ENCODE data around the gene WDR18.

WDR18 gene, protein sequence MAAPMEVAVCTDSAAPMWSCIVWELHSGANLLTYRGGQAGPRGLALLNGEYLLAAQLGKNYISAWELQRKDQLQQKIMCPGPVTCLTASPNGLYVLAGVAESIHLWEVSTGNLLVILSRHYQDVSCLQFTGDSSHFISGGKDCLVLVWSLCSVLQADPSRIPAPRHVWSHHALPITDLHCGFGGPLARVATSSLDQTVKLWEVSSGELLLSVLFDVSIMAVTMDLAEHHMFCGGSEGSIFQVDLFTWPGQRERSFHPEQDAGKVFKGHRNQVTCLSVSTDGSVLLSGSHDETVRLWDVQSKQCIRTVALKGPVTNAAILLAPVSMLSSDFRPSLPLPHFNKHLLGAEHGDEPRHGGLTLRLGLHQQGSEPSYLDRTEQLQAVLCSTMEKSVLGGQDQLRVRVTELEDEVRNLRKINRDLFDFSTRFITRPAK

DNA sequence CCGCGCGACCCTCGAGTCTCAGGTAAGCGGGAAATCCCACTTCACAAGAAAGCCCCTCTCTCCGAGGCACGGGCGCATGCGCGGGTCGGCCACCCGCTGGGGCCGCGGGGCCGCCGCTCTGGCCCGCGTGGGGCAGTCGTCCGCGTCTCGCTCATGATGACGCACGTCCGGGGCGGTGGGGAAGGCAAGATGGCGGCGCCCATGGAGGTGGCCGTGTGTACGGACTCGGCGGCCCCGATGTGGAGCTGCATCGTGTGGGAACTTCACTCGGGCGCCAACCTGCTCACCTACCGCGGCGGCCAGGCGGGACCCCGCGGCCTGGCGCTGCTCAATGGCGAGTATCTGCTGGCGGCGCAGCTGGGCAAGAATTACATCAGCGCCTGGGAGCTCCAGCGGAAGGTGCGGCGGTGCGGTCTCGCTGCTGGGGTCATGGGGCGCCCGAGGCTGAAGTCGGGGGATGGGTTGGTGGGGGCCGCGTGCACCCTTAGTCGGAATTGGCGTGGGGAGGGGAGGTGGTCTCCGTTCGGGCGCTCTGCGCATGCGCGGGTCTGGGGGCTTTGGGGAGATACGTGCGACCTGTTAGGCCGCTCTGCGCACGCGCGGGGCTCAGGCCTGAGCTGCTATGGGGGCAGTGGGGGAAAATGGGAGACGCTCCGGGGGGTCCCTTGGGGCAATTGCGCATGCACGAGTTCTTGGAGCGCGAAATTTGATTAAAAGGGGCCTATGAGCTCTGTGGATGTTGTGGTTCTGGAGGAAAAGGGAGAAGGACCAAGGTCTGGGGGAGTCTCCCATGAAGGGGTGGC lies at the start of gene WDR18:
Gene WDR18 (plus strand): TSS at position 181 of the 803 bp plus-strand sequence. CDS start 9 bp downstream, at position 190.
- DNase-seq, result peak; percentile 95 to 96

DNA sequence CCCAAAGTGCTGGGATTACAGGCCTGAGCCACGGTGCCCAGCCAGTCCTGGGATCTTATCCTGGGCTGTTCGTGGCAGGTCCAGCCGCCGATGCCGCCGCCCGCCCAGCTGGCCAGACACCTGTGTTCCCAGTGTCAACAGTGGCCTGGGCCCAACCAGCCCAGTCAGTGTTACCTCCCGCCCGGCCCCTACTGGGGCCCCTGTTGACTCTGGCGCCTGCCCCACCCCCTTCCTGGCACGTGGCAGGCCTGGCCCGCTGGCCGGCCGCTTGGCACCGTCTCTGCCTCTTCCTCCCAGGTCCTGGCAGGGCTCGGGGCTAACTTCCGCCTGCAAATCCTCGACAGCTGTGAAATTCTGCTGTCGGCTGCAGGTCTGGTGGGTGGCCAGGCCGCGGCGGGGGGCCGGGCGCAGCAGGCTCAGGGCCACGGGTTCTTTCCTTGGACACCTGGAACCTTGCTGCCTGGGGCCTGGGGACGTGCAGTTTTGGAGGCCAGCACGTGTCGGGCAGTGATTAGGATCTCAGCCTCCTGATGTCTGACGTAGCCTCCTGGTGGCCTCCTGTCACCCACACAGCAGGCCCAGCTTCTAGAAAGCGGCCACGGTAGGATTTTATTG lies 49.2 kb upstream of the WDR18 start:
- peak; percentile 69 to 95 for DNase-seq

DNA sequence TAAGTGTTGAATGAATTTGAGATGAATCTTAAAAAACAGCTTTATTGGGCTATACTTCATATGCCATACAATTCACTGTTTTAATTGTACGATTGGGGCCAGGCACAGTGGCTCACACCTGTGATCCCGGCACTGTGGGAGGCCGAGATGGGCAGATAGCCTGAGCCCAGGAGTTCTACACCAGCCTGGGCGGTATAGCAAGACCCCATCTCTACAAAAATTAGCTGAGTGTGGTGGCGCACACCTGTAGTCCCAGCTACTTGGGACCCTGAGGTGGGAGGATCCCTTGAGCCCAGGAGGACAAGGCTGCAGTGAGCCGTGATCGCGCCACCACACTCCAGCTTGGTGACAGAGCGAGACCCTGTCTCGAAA lies 48.0 kb upstream of the WDR18 start:
- DNase-seq, result no peak

DNA sequence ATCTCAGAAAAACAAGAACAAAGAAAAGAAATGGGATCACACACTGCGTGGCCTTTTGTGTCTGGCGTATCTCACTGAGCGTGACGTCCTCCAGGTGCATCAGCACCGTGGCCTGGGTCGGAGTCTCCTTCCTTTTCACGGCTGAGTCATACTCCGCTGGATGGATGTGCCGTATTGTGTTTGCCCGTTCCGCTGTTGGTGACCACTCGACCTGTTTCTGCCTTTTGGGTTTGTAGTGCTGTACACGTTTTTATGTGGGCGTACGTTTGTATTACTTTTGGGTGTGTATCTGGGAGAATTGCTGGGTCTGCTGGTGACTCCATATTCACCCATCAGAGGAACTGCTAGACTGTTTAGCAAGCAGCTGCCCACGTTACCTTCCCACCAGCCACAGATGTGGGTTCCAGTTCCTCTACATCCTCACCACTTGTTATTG lies 46.9 kb upstream of the WDR18 start:
- no peak for DNase-seq

DNA sequence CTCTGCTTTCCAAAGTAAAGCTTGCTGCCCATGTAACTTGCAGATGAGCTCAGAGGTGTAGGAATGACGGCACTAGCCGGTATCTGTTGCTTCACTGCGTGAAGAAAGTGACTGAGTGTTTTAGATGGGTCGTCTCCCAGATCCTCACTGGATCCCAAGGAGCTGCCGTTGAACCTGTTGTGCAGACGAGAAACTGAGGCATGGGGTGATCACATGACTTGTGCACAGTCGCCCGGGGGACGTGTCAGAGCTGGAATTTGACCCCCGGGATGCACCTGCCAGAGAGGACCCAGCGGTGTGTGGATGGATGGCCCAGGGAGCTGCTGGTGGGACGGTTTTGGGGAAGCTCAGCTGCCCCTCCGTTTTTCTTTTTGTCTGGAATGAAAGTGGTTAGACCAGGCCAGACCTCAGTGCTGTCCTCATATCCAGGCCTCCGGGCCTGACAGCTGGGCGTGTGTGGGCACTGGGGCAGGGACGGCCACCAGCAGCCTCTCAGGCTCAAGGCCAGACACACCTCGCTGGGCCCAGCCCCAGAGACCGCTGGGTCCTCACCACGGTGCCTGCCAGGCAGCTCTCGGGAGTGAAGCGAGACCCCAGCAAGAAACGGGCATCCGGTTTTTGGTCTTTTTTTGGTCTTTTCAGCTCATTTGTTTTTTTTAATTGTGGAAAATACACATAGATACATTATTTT lies 45.8 kb upstream of the WDR18 start:
- no peak for DNase-seq

DNA sequence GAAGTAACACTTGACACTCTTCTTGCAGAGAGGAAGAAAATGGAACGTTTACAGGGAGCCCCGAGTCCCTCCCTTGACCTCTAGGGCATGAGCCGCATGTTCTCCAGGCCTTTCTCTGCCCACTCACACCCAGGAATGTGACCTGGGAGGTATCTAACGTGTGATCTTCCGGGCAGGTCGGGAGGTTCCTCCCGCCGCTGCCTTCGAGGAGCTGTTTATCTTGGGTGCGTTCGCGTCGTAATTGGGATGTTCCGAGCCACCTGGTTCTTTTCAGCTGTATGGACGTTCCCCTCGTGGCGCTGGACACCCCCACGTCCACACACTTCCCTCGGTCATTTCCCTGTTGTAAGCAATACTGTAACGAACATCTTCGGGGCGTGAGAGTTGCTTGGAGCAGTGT lies 44.7 kb upstream of the WDR18 start:
- DNase-seq, result no peak

DNA sequence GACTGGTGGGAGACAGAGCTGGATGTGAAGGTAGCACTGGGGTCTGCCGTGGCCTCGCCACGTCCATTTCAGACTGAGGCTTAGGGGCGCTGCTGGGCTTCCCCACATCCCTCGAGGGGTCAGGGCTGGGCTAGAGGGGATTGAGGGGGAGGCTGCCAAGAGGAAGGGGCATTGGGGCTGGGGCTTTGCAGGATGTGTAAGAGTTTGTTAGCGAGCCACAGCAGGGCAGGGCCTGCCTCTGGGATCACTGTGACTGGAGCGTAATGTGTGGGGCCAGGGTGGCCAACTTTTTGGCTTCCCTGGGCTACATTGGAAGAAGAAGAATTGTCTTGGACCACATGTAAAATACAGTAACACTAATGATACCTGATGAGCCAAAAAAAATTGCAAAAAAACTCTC lies 44.2 kb upstream of the WDR18 start:
- DNase-seq, result no peak

DNA sequence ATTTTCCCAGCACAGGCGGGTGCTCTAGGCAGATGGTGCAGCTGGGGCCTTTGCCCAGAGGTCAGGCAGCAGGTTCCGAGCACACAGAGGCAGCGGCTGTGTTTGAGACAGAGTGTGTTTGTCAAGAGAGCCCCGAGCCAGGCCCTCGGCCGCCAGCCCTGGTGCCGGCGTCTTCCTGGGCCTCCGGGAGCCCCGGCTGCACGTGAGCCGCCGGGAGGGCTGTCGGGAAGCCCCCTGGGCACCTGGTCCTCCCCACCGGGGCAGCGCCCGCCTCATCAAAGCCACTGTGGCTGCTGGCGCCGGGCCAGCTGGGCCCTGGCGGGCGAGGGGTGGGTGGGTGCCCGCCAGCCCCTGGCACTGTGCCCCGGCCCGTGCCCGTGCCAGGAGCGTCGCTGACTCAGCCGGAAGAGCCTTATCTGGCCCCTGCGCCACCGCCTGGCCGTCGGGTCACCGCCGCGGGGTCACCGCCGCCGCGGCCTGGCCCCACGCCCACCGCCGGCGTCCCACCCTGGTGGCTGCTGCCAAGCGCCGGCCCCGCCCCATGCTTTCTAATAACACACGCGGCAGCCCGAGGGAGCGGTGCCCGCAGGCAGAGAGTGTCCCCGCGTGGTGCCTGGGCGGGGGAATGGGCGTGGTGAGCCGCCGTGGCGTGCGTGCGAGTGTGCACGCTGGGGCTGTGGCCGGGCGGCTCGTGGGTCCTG lies 43.4 kb upstream of the WDR18 start:
- DNase-seq, result peak; percentile 54 to 92

DNA sequence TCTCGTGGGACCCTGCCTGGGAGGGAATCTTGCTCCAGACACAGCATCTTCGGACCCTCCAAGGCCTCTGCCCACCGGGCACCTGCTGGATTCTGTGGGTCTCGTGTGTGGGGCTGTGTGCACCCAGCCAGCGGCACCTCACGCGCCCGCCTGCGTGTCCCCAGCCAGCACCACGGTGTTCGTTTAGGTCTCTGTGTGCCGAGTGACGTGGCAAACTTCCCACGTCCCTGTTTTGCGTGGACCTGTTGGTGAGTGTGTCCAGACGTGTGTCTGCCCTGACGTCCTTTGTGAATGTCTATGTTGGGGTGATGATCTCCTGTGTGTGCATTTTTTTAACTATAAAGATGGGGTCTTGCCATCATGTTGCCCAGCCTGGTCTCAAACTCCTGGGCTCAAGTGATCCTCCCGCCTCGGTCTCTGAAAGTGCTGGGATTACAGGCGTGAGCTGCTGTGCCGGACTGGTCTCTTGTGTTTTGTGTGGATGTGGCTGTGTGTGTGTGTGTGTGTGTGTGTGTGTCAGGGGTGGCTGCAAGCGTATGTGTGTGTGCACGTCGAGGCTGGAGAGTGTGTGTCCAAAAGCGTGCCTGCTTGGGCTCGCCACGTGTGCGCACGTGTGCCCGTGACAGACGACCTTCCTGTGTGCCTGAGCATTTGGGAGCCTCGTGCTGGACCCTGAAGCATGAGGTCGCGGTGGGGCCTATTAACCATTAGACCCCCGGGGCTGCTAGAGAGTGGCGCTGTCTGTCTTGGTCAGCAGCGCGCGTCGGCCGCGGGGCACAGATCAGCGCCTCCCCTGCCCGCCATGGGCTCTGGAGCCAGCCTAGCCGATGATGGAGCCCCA lies 42.6 kb upstream of the WDR18 start:
- DNase-seq, result no peak

DNA sequence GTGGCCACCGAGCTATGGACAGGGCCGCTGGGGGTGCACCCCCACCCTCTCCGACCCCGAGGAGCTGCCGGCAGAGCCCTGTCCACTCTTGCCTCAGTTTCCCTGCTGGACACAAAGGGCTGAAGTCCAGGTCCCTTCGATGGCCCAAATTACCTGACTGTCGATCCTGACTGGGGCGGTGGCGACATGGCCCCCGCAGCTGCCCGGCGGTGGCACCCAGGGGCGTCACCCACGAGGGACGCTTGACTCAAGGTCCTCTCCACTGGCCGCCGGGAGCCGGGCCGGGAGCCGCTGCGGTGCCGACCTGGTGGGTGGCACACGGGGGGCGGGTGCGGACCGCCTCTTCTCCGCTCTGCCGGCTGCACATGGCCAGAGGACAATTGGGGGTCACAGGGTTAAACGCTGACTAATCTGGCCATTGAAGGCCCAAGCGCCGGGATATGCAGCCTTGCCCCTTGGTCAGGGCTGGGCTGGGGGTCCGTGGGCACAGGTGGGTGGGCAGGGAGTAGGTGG lies 42.0 kb upstream of the WDR18 start:
- DNase-seq, result no peak

DNA sequence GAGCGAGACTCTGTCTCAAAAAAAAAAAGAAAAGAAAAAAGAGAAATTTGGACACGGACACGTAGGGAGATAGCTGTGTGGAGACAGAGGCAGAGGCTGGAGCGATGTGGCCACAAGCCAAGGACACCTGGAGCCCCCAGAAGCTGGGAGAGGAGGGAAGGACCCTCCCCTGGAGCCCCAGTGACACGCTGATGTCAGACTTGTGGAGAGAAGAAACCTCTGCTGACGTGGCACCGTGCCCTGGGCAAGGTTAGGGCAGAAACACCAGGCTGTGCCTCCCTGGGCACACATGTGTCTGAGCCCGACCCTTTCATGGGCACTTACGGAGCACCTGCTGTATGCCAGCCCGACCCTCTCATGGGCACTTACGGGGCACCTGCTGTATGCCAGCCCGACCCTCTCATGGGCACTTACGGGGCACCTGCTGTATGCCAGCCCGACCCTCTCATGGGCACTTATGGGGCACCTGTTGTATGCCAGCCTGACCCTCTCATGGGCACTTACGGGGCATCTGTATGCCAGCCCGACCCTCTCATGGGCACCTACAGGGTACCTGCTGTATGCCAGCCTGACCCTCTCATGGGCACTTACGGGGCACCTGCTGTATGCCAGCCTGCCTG lies 40.5 kb upstream of the WDR18 start:
- no peak for DNase-seq

DNA sequence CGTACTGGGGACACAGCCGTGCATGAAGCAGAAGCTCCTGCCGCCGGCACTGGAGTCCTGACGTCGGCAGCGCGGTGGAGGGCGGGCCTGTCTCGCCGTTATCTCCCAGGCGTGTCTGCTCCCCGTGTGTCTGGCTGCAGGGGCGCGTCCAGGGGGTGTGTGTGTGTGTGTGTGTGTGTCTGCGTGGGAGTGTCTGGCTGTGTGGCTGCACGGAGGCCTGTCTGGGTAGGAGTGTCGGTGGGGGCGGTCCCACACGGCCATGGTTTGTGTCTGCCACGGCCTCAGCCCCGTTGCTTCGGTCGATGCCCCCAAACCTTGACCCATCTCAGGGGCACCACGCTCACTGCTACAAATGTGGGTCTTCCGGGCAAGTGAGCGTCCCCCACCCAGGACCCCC lies 40.0 kb upstream of the WDR18 start:
- DNase-seq, result no peak

DNA sequence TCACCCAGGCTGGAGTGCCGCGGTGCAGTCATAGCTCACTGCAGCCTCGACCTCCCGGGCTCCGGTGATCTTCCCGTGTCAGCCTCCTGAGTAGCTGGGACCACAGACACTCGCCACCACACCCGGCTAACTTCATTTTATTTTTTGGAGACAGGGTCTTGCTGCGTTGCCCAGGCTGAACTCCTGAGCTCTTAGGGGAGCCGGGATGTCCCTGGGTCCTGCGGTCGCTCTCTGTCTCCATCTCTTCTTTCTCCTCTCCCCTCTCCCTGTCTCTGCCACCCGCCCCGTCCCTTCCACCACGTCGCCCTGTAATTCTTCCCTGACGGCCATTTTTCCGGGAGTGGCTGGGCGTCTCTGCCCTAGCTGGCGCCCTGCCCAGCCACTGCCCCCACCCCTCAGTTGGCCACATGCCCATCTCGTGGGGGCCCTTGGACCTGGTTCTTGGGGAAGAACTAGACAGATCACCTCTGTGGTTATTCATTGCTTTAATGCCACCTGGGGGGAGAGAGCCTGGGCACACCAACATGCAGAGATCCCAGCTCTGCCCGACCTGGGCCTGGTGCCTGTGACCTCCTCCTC lies 39.4 kb upstream of the WDR18 start:
- peak in 1 of 2 experiments; percentile 35 for DNase-seq

DNA sequence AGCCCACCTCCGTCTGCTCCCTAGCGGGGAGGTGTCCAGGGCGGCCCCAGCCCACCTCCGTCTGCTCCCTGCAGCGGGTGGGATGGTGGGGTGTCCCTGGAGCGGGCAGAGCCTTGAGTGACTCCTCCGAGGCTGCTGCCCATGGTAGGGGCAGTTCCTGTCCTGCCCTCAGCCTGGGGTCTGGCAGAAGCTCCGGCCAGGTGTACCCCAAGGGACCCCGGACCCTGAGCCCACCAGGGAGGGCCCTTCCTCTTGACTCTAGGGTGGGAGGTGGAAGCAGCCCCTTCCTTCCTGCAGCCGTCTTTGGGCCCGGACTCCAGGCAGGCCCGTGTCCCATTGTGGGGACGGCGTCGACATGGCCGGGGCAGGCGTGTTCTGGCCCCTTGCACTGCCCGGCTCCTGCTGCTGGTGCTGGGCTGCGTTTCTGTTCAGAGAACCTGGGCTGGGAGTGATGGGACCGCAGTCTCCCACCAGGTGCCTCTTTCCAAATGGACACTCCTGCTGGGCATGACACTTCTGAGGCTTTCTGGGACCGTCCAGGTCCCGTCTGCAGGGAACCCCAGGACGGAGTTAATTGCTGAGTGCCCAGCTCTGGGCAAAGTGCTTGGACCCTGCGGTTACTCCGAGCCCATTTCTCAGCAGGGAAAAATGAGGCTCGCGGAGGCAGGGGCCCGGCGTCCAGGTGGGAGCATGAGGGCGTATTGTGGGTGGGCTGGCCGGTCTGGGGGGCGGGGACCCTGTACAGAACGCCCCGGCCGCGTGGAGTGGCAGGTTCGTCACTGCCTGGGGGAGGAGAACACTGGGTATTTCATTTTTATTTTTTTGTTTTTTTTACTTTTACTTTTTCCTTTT lies 38.5 kb upstream of the WDR18 start:
- DNase-seq, result no peak

DNA sequence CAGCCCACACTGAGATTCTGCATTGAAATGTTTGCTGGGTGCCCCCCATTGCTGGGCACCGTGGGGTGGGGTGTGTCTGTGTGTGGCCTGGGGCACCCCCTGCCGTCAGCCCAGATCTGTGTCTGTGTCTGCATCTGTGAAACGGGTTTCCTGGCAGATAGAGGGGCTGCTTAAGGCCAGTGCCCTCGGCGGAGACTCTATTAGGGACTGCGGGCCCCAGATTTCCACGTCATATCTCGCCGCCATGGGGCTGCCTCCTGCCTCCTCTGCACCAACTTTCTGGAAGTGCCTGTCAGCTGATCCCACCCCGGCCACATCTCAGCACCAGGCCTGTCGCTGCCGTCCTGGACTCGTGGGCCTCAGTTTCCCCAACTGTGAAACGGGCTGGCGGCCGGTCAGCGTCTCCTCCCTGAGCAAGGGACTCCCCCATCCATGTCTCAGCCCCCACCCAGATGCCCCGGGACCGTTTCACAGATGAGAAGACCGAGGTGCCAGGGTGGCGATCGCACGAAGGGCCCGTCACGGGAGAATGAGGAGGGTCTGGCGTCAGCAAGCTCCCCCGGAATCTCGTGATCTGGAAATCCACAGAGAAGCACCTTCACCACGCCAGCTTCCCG lies 36.9 kb upstream of the WDR18 start:
- no peak for DNase-seq

DNA sequence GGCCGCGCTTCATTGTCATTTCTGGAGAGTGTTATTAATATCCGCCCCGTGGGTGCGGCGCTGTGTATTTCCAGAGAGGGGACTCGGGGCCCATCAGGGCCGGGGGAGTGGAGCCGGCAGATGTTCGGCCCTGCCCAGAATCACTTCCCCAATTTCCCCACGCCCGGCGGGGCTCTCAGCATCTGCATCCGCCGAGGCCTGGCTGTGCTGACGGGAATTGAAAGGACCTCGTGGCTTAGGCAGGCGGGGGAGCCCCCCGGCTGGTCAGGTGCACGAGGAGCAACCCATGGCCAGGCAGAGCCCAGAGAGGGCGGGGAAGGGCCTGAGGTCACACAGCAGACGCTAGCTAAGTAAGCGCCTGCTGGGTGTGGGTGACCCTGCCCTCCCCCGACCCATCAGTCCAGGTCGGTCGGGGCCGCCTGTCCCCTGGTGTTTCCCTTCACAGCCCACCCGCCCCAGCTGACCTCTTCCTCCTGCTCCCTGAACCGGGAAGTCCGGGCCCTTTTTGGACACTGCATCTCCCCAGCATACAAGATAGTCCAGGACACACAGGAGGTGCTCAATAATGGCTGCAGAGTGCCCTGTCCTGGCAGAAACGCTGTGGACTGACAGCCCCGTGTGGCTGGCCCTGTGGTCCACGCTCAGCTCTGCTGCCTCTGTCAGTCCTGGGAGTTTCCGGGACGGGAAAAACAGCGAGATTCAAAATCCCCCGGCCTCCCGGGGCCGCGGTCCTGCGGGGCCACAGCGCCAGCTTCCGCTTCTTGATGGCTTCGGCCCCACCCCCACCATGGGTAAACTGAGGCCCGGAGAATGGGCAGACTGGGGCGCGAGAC lies 36.2 kb upstream of the WDR18 start:
- DNase-seq, result no peak

DNA sequence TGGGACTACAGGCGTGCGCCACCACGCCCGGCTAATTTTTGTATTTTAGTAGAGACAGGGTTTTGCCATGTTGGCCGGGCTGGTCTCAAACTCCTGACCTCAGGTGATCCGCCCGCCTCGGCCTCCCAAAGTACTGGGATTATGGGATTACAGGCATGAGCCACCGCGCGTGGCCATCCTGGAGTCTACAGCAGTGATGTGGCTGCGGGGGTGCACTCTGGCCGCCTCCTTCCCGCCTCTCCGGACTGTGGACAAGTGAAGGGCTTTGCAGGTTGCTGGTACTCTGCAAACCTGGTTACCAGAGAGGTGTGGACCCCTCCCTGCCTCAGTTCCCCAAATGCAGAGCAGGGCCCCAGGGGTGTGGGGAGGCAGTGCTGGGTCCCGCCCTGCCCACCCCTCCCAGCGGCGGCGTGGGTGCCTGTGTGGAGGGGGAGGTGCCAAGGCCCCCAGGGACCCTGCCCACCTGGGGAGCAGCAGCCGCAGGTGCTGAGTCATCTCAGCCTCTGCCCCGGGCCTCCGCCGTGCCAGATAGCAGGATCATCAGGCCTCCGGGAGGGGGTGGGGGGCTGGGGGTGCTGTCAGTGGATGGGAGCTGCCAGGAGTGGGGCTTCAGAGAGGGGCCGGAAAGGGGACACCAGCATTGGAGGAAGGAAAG lies 35.2 kb upstream of the WDR18 start:
- no peak for DNase-seq
